Measurements from ENCODE around the gene BAZ1A. TPM values are rescaled to one million over a fixed set of nuclear protein-coding genes. Genes with fewer than 3 reads are reported as not detected.
"Not testable (repeated sequence)": the region's sequence is repeated elsewhere in the genome, so short reads cannot be mapped to it uniquely, and the experiment has no call there.

The BAZ1A gene
- total RNA-seq, 1 experiment from 2014 or later: 46.7 TPM

DNA sequence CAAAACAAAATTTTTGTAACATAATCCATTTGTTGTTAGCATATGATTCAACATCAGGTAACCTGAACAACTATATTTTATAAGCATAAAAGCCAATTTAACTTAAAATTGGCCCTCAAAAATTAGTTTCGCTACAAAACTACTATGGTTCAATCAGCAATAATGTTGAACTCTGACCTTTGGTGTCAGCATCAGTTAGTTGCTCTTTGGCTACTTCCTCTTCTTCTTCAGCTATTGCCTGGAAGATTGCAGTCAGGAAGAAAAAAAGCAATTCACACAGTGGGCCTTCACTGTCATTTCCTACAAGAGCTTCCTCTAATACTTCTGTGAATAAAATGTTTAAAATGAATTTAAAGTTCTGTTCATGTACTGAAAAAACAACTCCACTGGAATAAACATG, 82.6 kb downstream of the BAZ1A start:
- no peak for DNase-seq (ENCODE audit: extremely low read depth, low read depth)

- no peak for DNase-seq (ENCODE audit: extremely low read depth, low read depth)
Measured at GRCh38 chr14:34785223-34786006, 89.7 kb downstream of the BAZ1A start.

GRCh38 chr14:34782031-34782430, 93.1 kb downstream of the BAZ1A start:
- DNase-seq (ENCODE audit: extremely low read depth, low read depth): no peak

DNA sequence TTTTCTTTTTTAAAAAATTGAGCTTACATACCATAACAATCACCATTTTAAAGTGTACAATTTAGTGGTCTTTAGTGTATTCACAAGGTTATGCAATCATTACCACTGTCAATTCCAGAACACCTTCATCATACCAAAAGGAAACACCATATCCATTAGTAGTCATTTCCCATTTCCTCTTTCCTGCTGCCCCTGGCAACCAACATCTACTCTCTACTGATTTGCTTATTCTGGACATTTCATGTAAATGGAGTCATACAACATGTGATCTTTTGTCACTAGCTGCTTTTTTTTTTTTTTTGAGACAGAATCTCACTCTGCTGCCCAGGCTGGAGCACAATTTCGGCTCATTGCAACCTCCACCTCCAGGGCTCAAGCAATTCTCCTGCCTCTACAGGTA, 93.9 kb downstream of the BAZ1A start:
- DNase-seq (ENCODE audit: extremely low read depth, low read depth): no peak

DNA sequence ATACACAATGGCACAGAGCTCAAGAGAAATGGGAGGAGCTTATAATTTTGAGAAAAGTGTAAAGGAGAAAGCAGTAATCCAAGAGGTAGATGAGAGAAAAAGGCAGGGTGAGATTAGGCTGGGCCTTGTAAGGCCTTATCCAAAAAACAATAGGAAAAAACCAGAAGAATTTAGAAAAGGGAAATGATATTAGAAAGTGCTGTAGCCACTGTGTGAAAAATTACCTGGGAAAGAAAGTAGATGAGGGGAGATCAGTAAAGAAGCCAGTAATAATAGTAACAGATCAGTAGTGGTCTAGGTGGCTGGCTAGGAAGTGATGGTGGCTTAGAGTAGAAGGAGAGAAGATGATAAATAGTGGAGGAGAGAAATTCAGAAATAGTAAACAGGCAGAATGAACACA, 94.5 kb downstream of the BAZ1A start:
- no peak for DNase-seq (ENCODE audit: extremely low read depth, low read depth)

- no peak for DNase-seq (ENCODE audit: extremely low read depth, low read depth)
Measured at GRCh38 chr14:34778744-34779143, 96.4 kb downstream of the BAZ1A start.

DNA sequence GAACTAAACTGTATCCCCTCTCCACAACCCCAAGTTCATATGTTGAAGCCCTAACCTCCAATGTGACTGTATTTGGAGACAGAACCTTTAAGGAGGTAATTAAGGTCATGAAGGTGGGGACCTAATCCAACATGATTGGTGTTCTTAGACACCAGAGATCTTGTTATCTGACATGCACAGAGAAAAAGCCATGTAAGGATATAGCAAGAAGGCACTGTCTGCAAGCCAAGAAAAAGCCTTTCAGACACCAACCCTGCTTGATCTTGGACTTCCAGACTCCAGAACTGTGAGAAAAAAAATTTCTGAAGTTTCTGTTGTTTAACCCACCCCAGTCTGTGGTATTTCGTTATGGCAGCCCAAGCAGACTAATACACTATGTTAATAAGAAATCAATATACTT, 98.5 kb downstream of the BAZ1A start:
- no peak for DNase-seq (ENCODE audit: extremely low read depth, low read depth)

DNA sequence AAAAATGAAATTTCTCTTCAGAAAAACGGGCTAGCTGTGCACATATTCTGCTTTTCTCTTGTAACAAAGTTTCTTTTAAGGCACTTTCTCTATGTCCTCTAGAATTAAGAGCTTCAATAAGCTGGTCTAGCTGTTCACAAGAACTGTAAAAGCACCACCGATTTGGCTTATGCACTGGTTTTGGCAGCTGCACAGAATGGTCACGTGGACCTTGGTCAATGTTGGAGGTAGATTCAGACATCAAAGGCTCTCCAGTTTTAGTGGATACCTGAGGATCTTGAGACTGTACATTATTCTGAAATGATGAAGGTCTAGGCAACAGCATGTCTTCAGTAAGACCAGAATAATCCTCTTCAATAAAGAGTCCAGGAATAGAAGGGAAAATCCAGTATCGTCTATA, 99.2 kb downstream of the BAZ1A start:
- DNase-seq (ENCODE audit: extremely low read depth, low read depth): no peak

- DNase-seq (ENCODE audit: extremely low read depth, low read depth): no peak
Measured at GRCh38 chr14:34775342-34775741, 99.8 kb downstream of the BAZ1A start.

GRCh38 chr14:34770901-34771300, 104.3 kb downstream of the BAZ1A start:
- no peak for DNase-seq (ENCODE audit: extremely low read depth, low read depth)

DNA sequence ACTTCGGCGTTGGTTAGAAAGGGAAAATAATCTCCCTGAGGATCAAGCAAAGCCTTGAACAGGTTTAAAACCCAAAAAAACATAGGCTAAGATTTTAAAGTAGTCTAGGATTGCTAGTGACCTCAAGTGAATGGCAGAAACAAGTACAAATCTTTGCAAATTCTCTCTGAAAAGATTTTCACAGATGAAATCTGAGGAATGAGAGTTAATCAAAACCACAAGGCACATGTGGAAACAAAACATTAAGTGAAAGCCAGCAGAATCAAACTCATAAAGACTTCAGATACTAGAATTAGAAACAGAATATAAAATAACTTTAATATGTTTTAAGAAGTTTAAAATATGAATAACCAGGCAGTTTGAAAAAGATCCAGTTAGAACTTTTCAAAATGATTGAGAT, 108.6 kb downstream of the BAZ1A start:
- no peak for DNase-seq (ENCODE audit: extremely low read depth, low read depth)

DNA sequence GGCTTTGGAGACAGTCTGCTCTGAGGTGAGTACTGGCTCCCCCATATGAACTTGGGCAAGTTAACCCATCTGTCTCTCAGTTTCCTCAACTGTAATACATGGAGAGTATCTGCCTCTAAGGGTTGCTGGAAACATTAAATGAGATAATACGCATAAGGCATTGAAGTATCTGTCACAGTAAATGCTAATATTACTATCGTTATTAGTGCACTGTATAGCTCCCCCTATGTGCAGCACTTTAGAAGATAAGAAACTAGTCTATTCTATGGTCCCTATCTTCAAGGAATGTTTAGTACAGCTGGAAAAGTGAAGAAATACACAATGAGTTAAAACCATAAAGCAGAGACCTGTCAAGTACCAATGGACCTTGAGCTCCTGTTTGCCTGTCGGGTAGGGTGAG, 109.1 kb downstream of the BAZ1A start:
- no peak for DNase-seq (ENCODE audit: extremely low read depth, low read depth)

DNA sequence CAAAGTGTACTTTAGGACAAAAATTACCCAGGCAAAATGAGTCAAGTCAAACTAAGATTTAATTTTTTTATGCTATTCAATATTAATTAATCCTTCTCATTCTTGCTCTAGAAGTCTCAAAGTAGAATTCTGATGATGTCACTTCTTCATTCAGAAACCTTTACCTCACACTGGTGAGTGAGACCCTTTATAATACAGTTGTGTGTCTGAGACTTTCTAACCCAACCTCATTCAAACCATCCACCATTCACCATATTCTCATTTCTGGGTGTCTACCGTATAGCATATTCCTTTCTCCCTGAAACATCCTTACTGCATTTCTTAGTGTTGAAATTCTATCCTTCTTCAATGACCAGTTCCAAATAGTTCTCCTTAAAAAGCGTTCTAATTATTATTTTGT, 119.9 kb downstream of the BAZ1A start:
- DNase-seq (ENCODE audit: extremely low read depth, low read depth): no peak

DNA sequence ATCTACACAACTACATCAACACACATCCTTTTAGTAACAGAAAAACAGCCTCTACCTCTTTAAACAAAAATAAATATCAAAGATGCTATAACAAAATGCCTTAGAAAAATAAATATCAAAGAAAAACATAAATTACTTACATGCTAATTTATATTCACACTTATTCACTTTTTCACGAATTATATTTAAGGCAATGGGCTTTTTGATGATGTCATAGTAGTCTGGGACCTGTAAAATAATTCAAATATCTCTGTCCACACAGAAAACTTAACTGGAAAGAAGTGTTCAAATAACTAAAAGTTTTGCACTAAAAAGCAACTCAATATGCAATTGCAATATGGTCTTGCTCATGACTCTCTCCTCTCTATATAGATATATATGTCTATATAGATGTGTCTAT, 120.5 kb downstream of the BAZ1A start:
- DNase-seq (ENCODE audit: extremely low read depth, low read depth): no peak

- DNase-seq (ENCODE audit: extremely low read depth, low read depth): no peak
Measured at GRCh38 chr14:34750670-34751069, 124.5 kb downstream of the BAZ1A start.

GRCh38 chr14:34750233-34750632, 124.9 kb downstream of the BAZ1A start:
- no peak for DNase-seq (ENCODE audit: extremely low read depth, low read depth)

DNA sequence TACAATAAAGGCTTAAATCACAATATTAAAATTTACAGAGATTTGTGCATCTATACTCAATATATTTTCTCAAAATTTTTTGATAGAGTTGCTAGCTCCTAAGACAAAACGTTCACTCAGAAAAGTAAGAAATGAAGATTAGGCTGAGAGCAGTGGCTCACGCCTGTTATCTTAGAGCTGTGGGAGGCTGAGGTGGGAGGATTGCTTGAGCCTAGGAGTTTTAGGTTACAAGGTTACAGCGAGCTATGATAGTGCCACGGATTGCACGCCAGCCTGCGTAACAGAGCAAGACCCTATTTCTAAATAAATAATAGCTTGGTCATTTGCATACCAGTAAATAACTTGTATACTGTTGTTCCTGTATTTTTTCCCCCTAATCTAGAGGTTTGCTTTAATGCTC, 125.8 kb downstream of the BAZ1A start:
- DNase-seq (ENCODE audit: extremely low read depth, low read depth): no peak

GRCh38 chr14:34742270-34743115, 132.7 kb downstream of the BAZ1A start:
- no peak for DNase-seq (ENCODE audit: extremely low read depth, low read depth)

DNA sequence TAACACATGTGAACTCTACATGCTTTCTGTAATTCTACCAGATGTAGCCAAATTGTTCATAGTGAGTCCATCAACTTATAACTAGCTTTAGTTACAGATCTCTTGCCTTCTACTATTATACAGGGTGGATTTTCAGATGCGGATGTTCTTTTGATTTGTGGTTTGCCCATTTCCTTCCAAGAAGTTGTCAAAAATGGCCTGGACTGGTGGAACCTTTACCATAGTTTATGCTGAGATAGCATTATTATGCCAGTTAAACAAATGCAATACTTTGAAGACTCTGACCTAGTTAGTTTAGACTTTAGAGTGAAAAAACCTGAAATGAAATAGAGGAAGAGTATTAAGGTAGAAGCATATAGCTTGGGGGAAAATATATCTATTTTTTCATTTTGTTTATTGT, 133.3 kb downstream of the BAZ1A start:
- DNase-seq (ENCODE audit: extremely low read depth, low read depth): no peak

- not testable (repeated sequence) for DNase-seq (ENCODE audit: extremely low read depth, low read depth)
Measured at GRCh38 chr14:34740139-34740538, 135.0 kb downstream of the BAZ1A start.

DNA sequence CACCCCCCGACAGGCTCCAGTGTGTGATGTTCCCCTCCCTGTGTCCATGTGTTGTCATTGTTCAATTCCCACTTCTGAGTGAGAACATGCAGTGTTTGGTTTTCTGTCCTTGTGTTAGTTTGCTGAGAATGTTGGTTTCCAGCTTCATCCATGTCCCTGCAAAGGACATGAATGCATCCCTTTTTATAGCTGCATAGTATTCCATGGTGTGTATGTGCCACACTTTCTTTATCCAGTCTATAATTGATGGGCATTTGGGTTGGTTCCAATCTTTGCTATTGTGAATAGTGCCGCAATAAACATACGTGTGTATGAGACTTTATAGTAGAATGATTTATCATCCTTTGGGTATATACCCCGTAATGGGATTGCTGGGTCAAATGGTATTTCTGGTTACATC, 138.1 kb downstream of the BAZ1A start:
- DNase-seq (ENCODE audit: extremely low read depth, low read depth): not testable (repeated sequence)

- DNase-seq (ENCODE audit: extremely low read depth, low read depth): no peak
Measured at GRCh38 chr14:34733245-34733644, 141.9 kb downstream of the BAZ1A start.
